22Rv1 (cell line): ENCODE results near the gene RTTN.

Experiments used
- H3K27ac ChIP-seq: fragments of 450-650 bp; 2 replicates; pipeline ENCODE4 v1.5.1; 2017
- ZFX ChIP-seq: fragments of 450-650 bp; IDR thresholded peaks from 2 replicates; pipeline ENCODE4 v1.6.1; 2017; ENCODE audit warnings: antibody characterized with exemption, borderline replicate concordance
- TF ChIP-seq, protein P1 (sequence below): fragments of 450-650 bp; IDR thresholded peaks from 2 replicates; pipeline ENCODE4 v1.5.1; 2017; ENCODE audit warnings: mild to moderate bottlenecking

Gene RTTN

DNA sequence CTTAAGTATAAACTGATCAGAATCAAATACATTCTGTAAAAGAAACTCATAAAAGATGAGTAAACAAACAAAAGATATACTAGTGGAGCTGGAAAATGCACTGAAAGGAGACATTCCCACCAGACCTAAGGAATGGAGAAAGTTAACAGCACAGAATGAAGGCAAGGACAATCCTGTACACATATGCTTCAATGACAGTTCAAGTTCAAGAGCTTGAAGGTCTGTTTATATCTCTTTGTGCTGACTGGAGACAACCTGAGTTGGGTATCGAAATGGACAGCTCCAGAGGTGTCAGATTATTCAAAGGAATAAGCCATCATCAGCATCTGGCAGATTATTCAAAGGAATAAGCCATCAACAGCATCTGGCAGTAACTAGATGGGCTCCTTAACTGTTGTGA lies 184.0 kb downstream of the RTTN start:
- TF ChIP-seq ZFX: no peak
- TF ChIP-seq, protein P1, sequence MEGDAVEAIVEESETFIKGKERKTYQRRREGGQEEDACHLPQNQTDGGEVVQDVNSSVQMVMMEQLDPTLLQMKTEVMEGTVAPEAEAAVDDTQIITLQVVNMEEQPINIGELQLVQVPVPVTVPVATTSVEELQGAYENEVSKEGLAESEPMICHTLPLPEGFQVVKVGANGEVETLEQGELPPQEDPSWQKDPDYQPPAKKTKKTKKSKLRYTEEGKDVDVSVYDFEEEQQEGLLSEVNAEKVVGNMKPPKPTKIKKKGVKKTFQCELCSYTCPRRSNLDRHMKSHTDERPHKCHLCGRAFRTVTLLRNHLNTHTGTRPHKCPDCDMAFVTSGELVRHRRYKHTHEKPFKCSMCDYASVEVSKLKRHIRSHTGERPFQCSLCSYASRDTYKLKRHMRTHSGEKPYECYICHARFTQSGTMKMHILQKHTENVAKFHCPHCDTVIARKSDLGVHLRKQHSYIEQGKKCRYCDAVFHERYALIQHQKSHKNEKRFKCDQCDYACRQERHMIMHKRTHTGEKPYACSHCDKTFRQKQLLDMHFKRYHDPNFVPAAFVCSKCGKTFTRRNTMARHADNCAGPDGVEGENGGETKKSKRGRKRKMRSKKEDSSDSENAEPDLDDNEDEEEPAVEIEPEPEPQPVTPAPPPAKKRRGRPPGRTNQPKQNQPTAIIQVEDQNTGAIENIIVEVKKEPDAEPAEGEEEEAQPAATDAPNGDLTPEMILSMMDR: no peak

DNA sequence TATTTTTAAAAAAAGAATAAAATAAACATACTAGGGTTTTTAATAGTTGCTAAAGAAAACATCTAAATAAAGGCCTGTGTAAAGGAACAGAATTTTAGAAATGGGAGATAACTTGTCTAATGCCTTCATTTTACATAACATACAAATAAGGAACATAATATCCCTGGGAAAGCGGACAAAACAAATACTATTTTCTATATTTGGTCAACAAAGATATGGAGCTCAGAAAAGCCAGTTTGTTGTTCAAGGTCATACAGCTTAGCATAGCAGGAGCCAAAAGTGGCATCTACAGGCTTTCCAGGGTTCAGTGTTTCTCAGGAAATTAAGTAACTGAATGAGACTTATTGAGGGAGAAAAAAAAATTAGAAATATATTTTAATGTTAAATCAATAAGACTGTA lies 184.4 kb downstream of the RTTN start:
- peak overlapping the region; percentile 36; the same call in 1 of the 2 replicates for H3K27ac ChIP-seq
- TF ChIP-seq, protein P1: no peak
- no peak for TF ChIP-seq ZFX

More for the DNA sequence above, 184.0 kb downstream of the RTTN start:
- peak overlapping the region; percentile 36; the same call in 1 of the 2 replicates for H3K27ac ChIP-seq

DNA sequence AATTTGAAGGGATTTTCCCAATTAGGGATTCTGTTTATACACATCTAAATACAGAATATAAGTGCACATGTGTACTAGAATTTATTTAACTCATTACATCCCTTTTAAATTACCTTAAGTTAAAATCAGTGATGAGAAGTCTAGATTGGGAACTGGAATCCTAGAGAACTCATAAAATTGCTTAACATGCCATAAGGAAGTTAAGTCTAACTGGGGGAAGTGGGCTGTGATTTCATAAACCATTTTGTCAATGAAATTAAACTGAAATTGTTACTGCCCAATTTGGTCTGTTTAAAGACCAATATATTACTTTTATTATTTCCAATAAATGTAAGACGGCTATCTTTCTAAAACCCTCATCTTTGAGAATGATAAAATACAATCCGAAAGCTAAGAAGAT lies 185.5 kb downstream of the RTTN start:
- no peak for TF ChIP-seq ZFX
- TF ChIP-seq, protein P1: no peak
- no peak overlapping the region for H3K27ac ChIP-seq

DNA sequence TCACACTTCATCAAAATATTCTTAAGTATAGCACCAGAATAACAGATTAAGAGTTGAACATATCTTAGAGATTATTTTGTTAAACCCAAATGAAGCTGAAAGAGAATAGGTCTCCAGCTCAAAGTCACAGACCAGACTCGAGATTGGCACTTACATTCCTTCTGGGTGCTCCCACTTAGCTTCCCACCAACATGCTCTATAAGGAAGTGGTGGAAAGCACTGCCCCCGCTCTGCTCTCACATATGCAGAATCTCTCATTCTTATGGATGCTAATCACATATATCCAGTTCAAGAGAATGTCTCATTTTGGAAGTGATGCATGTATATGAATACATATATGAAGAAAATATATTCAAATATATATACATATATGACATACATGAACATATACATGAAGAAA lies 186.4 kb downstream of the RTTN start:
- no peak overlapping the region for H3K27ac ChIP-seq
- TF ChIP-seq, protein P1: no peak
- no peak for TF ChIP-seq ZFX

DNA sequence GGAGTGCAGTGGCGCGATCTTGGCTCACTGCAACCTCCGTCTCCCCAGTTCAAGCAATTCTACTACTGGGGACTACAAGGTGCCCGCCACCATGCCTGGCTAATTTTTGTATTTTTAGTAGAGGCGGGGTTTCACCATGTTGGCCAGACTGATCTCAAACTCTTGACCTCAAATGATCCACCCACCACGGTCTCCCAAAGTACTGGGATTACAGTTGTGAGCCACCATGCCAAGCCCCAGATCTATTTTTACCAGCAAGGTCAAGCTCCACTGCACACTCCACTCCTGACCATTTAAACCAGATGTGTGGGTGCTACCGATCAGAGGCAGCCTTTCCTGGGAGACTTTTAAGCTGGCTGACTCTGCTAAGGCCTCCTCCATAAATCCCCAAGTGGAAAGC lies 190.4 kb downstream of the RTTN start:
- TF ChIP-seq ZFX: no peak
- TF ChIP-seq, protein P1: no peak
- H3K27ac ChIP-seq: no peak overlapping the region

DNA sequence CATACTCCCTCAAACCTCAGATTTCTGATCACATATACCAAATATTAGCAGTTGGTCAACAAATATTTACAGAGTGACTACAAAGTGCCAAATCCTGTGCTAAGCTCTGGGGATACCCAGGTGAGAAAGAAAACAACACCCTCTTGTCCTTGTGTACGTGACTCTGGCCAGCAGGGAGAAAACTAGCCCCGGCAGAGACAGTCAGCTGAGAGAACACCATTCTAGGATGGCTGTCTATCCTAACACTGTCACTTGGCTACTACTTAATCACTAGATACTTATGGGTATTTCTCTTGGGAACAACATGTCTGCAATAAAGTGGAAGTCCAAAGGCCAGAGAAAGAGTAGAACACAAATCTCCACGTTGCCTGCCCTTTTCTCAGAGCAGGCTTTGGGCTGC lies 199.9 kb downstream of the RTTN start:
- TF ChIP-seq, protein P1: no peak
- no peak for TF ChIP-seq ZFX
- no peak overlapping the region for H3K27ac ChIP-seq

DNA sequence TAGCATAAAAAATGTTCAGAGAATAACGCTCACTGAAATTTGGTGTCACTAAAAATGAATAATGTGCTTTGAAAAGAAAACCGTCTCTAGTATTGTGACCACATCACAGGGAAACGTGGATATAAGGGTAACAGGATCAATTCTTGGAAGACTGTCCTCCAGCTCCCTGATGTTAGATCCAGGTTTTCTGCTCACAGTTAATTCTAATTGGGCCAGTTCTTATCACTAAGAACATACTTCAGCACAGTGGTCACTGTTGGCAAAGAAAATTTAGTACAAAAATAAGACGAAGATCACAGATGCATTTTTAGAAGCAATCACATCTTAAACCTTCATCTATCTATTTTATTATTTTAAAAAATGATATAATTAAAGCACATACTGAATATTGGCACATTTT lies 200.8 kb downstream of the RTTN start:
- no peak for TF ChIP-seq ZFX
- TF ChIP-seq, protein P1: no peak
- no peak overlapping the region for H3K27ac ChIP-seq
